Fibroblast of lung (primary cell): ENCODE data around the gene CSNK1D. TPM values are rescaled to one million over a fixed set of nuclear protein-coding genes. Genes with fewer than 3 reads are reported as not detected.

Experiments used
- DNase-seq, 2 donors: peaks; one replicate each; pipeline versions ENCODE4 v3.0.0 to v3.0.0-alpha.2; 2010; ENCODE audit warnings: low read depth in 2 of 2
- H2AFZ ChIP-seq: 2 replicates; pipeline ENCODE4 v1.5.1; 2012; ENCODE audit warnings: low read length, control low read depth, inconsistent platforms
- H3K27ac ChIP-seq: 2 replicates; pipeline ENCODE4 v1.5.1; 2011; ENCODE audit warnings: low read length, control low read depth; ENCODE audit not compliant: insufficient read depth
- H3K27me3 ChIP-seq: 2 replicates; pipeline ENCODE4 v1.5.1; 2011; ENCODE audit warnings: mild to moderate bottlenecking, low read length; ENCODE audit not compliant: control insufficient read depth, insufficient read depth
- H3K36me3 ChIP-seq: 2 replicates; pipeline ENCODE4 v1.5.1; 2011; ENCODE audit warnings: low read length; ENCODE audit not compliant: control insufficient read depth, insufficient read depth
- H3K4me1 ChIP-seq: 2 replicates; pipeline ENCODE4 v1.5.1; 2011; ENCODE audit warnings: low read length; ENCODE audit not compliant: control insufficient read depth, insufficient read depth; ENCODE audit errors: extremely low read depth
- H3K4me2 ChIP-seq: 2 replicates; pipeline ENCODE4 v1.5.1; 2011; ENCODE audit warnings: low read length, control low read depth; ENCODE audit not compliant: insufficient read depth; ENCODE audit errors: extremely low read depth
- H3K4me3 ChIP-seq, 4 experiments: fragments of 200-600 bp in 1 of 4; sonication (generic) in 1 of 4; replicated peaks in 1 of 4; 2 replicates each; pipeline ENCODE4 v1.5.1; 2011 to 2016; ENCODE audit warnings: low read length in 4 of 4, low read depth in 3 of 4, mild to moderate bottlenecking in 3 of 4, control low read depth in 2 of 4, inconsistent platforms in 1 of 4, mixed read lengths in 1 of 4; ENCODE audit not compliant: insufficient read depth in 1 of 4; ENCODE audit errors: control extremely low read depth in 1 of 4
- H3K79me2 ChIP-seq: 2 replicates; pipeline ENCODE4 v1.5.1; 2012; ENCODE audit warnings: mild to moderate bottlenecking, low read length, inconsistent platforms; ENCODE audit not compliant: control insufficient read depth, insufficient read depth
- H3K9ac ChIP-seq: 2 replicates; pipeline ENCODE4 v1.5.1; 2011; ENCODE audit warnings: mild to moderate bottlenecking, low read length, control low read depth; ENCODE audit not compliant: insufficient read depth
- H3K9me3 ChIP-seq: 2 replicates; pipeline ENCODE4 v1.5.1; 2012; ENCODE audit warnings: low read depth, low read length; ENCODE audit not compliant: control insufficient read depth, insufficient read depth
- H4K20me1 ChIP-seq: 2 replicates; pipeline ENCODE4 v1.5.1; 2011; ENCODE audit warnings: low read length; ENCODE audit not compliant: control insufficient read depth, insufficient read depth; ENCODE audit errors: extremely low read depth
- EZH2 ChIP-seq: IDR thresholded peaks from 2 replicates; pipeline ENCODE4 v1.5.1; 2012; ENCODE audit warnings: low read length, control low read depth, mild to moderate bottlenecking; ENCODE audit errors: missing control alignments
- polyA plus RNA-seq, 2 donors: library from polyadenylated mRNA; depleted of rRNA in 1 of 2; stranded (reverse) in 1 of 2; unstranded in 1 of 2; fragments of >200 nt; gene quantifications; 2 replicates each; pipeline ENCODE4 v1.2.1, GENCODE V29; 2011 to 2012; ENCODE audit warnings: missing spikeins in 1 of 2
- total RNA-seq: library from RNA; depleted of rRNA; stranded (reverse); fragments of >200 nt; gene quantifications from 2 replicates; pipeline ENCODE4 v1.2.1, GENCODE V29; 2014
- TF ChIP-seq, protein P1 (sequence below), 2 donors: IDR thresholded peaks in 1 of 2; conservative IDR thresholded peaks in 1 of 2; 1 replicate in 1 of 2; 2 replicates in 1 of 2; pipeline ENCODE4 v1.5.1; 2011 to 2012; ENCODE audit warnings: low read length in 2 of 2, control low read depth in 1 of 2, inconsistent platforms in 1 of 2, low read depth in 1 of 2, mild to moderate bottlenecking in 1 of 2

Gene CSNK1D
- total and polyA plus RNA-seq, 2 donors (not counting 1 experiment from before 2014, with no cell fraction given), result 64.9 to 112 TPM

DNA sequence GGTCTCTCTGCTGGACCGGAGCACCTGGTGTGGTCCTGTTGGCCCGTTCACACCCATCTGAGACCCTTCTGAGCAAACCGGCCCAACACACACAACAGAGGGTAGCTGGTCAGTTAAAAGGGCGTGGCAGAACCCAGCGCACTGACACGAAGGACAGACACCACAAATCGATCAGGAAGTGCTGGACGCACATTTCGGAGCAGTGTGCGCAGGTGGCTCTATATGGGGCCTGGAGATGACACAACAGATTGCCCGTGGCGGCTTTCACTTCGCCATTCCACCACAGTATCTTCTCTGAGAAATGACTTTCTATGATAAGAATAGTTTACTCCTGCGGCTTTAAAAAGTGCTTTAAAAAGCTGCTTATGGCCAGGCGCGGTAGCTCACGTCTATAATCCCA, 73.4 kb downstream of the CSNK1D start:
- no peak overlapping the region for H3K4me2 ChIP-seq
- H3K36me3 ChIP-seq, result peaks cover 4% of the 10 kb centered on the region
- no peak overlapping the region for H2AFZ ChIP-seq
- H4K20me1 ChIP-seq, result no peaks in the 10 kb centered on the region
- DNase-seq, result no peak
- H3K9me3 ChIP-seq, result no peaks in the 10 kb centered on the region
- no peak overlapping the region for H3K9ac ChIP-seq
- no peak overlapping the region for H3K4me3 ChIP-seq
- TF ChIP-seq, protein P1, sequence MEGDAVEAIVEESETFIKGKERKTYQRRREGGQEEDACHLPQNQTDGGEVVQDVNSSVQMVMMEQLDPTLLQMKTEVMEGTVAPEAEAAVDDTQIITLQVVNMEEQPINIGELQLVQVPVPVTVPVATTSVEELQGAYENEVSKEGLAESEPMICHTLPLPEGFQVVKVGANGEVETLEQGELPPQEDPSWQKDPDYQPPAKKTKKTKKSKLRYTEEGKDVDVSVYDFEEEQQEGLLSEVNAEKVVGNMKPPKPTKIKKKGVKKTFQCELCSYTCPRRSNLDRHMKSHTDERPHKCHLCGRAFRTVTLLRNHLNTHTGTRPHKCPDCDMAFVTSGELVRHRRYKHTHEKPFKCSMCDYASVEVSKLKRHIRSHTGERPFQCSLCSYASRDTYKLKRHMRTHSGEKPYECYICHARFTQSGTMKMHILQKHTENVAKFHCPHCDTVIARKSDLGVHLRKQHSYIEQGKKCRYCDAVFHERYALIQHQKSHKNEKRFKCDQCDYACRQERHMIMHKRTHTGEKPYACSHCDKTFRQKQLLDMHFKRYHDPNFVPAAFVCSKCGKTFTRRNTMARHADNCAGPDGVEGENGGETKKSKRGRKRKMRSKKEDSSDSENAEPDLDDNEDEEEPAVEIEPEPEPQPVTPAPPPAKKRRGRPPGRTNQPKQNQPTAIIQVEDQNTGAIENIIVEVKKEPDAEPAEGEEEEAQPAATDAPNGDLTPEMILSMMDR (conservative IDR thresholded peaks at IDR 0.05 in 1 of 2, IDR thresholded peaks at IDR 0.05 in 1 of 2; ENCODE audit: low read depth in 1 of 2, low read length in 2 of 2), result no peak
- TF ChIP-seq EZH2, result no peak
- H3K27me3 ChIP-seq, result no peaks in the 10 kb centered on the region
- H3K79me2 ChIP-seq, result no peaks in the 10 kb centered on the region
- H3K4me1 ChIP-seq, result peaks cover 5% of the 10 kb centered on the region
- H3K27ac ChIP-seq, result no peak overlapping the region

GRCh38 chr17:82199496-82199895, 74.0 kb downstream of the CSNK1D start:
- H3K4me3 ChIP-seq, result no peak overlapping the region
- H3K9ac ChIP-seq, result no peak overlapping the region
- no peaks in the 10 kb centered on the region for H3K27me3 ChIP-seq
- H3K4me2 ChIP-seq, result no peak overlapping the region
- no peak overlapping the region for H3K27ac ChIP-seq
- no peaks in the 10 kb centered on the region for H4K20me1 ChIP-seq
- peaks cover 6% of the 10 kb centered on the region for H3K36me3 ChIP-seq
- H3K9me3 ChIP-seq, result no peaks in the 10 kb centered on the region
- H2AFZ ChIP-seq, result no peak overlapping the region
- TF ChIP-seq, protein P1 (conservative IDR thresholded peaks at IDR 0.05 in 1 of 2, IDR thresholded peaks at IDR 0.05 in 1 of 2; ENCODE audit: low read depth in 1 of 2, low read length in 2 of 2), result no peak
- TF ChIP-seq EZH2, result no peak
- no peaks in the 10 kb centered on the region for H3K79me2 ChIP-seq
- no peak for DNase-seq
- no peaks in the 10 kb centered on the region for H3K4me1 ChIP-seq

DNA sequence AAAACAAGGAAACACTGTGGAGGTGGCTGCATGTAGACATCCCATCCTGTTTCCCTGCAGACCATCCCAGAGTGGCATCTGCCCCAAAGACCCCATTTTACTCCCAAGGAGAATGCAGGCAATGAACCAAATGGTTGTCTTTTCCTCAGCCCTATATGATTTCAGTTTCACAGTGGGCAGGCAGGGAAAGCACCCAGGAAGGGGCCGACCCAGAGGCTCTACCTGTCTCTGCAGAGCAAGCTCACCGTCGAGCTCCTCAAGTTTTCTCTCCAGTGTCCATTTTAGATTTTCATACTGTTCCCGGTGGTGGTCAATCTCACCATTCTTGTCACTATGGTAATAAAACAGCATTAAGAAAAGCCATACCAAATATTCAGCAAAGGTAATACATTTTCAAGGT, 75.4 kb downstream of the CSNK1D start:
- Histone ChIP-seq H3K4me2 (no peak overlapping the region), H4K20me1 (no peaks in the 10 kb centered on the region), H3K9ac (no peak overlapping the region), H3K4me3 (no peak overlapping the region), H3K4me1 (no peaks in the 10 kb centered on the region), H3K27ac (no peak overlapping the region), H3K27me3 (no peaks in the 10 kb centered on the region), H3K79me2 (no peaks in the 10 kb centered on the region), H2AFZ (no peak overlapping the region), H3K36me3 (peaks cover 6% of the 10 kb centered on the region), H3K9me3 (no peaks in the 10 kb centered on the region)
- no peak for DNase-seq
- no peak for TF ChIP-seq EZH2
- TF ChIP-seq, protein P1 (conservative IDR thresholded peaks at IDR 0.05 in 1 of 2, IDR thresholded peaks at IDR 0.05 in 1 of 2; ENCODE audit: low read depth in 1 of 2, low read length in 2 of 2), result no peak
